ENCODE measurements around the gene LDB2.

DNA sequence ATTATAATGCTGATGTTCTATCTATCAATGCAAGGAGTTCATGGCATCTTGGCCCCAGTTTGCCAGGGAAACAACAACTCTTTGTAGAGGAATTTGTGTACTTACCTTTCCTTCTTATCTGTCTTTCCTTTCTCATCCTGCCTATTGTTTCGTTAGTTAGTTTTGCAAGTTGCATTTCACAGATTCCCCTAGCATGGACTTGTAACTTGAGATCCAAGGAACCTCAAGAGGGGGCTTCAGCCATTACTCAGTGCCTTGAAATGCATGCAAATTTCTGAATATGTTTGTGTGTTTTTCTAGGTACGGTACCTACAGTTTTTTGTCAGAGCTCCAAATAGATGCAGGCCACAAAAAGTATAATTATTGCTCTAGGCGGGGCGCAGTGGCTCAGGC, 203.6 kb downstream of the LDB2 start:
- TF ChIP-seq POLR2A (IDR thresholded peaks at IDR 0.05), result no peak
- TF ChIP-seq, protein P1, sequence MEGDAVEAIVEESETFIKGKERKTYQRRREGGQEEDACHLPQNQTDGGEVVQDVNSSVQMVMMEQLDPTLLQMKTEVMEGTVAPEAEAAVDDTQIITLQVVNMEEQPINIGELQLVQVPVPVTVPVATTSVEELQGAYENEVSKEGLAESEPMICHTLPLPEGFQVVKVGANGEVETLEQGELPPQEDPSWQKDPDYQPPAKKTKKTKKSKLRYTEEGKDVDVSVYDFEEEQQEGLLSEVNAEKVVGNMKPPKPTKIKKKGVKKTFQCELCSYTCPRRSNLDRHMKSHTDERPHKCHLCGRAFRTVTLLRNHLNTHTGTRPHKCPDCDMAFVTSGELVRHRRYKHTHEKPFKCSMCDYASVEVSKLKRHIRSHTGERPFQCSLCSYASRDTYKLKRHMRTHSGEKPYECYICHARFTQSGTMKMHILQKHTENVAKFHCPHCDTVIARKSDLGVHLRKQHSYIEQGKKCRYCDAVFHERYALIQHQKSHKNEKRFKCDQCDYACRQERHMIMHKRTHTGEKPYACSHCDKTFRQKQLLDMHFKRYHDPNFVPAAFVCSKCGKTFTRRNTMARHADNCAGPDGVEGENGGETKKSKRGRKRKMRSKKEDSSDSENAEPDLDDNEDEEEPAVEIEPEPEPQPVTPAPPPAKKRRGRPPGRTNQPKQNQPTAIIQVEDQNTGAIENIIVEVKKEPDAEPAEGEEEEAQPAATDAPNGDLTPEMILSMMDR (IDR thresholded peaks at IDR 0.05), result no peak
- no peak for TF ChIP-seq POLR2AphosphoS5 (IDR thresholded peaks at IDR 0.05)

Measured in breast epithelium (tissue), 3 donors.